Measurements from ENCODE around the gene SORCS1.

Gene SORCS1

GRCh38 chr10:106652279-106652678 lies 512.2 kb downstream of the SORCS1 start:
- no peak for DNase-seq

- DNase-seq: no peak
Measured at GRCh38 chr10:106648534-106649481, 515.7 kb downstream of the SORCS1 start.

GRCh38 chr10:106643473-106643872 lies 521.0 kb downstream of the SORCS1 start:
- DNase-seq: no peak

GRCh38 chr10:106637873-106638272 lies 526.6 kb downstream of the SORCS1 start:
- no peak for DNase-seq

GRCh38 chr10:106636766-106637491 lies 527.6 kb downstream of the SORCS1 start:
- no peak for DNase-seq

GRCh38 chr10:106635947-106636346 lies 528.6 kb downstream of the SORCS1 start:
- no peak for DNase-seq

GRCh38 chr10:106631016-106631702 lies 533.3 kb downstream of the SORCS1 start:
- no peak for DNase-seq

GRCh38 chr10:106626371-106626770 lies 538.1 kb downstream of the SORCS1 start:
- DNase-seq: no peak

- no peak for DNase-seq
Measured at GRCh38 chr10:106625751-106626150, 538.8 kb downstream of the SORCS1 start.

GRCh38 chr10:106619346-106619745 lies 545.2 kb downstream of the SORCS1 start:
- DNase-seq: no peak

GRCh38 chr10:106618646-106619045 lies 545.9 kb downstream of the SORCS1 start:
- DNase-seq: no peak

GRCh38 chr10:106615081-106615480 lies 549.4 kb downstream of the SORCS1 start:
- no peak for DNase-seq

GRCh38 chr10:106614293-106614692 lies 550.2 kb downstream of the SORCS1 start:
- DNase-seq: no peak

GRCh38 chr10:106612381-106612780 lies 552.1 kb downstream of the SORCS1 start:
- DNase-seq: no peak

- no peak for DNase-seq
Measured at GRCh38 chr10:106609470-106610266, 554.8 kb downstream of the SORCS1 start.

- DNase-seq: no peak
Measured at GRCh38 chr10:106608066-106608465, 556.4 kb downstream of the SORCS1 start.

- no peak for DNase-seq
Measured at GRCh38 chr10:106595281-106595680, 569.2 kb downstream of the SORCS1 start.

- DNase-seq: no peak
Measured at GRCh38 chr10:106593876-106594275, 570.6 kb downstream of the SORCS1 start.

GRCh38 chr10:106592396-106592795 lies 572.1 kb downstream of the SORCS1 start:
- DNase-seq: no peak

- no peak for DNase-seq
Measured at GRCh38 chr10:106582291-106582690, 582.2 kb downstream of the SORCS1 start.

GRCh38 chr10:106577756-106578155 lies 586.8 kb downstream of the SORCS1 start:
- no peak for DNase-seq

- DNase-seq: no peak
Measured at GRCh38 chr10:106577266-106577665, 587.2 kb downstream of the SORCS1 start.

All from suppressor macrophage (primary cell).